Activated CD4-positive, alpha-beta T cell treated with anti-CD3 and anti-CD28 coated beads, Interleukin-2, Interleukin-6, amounts not matched to agents 100 ng/mL and 50 ng/mL, durations not matched to agents 16 hours and 8 hours (primary cell): ENCODE data around the gene GSG1L.
A peak's percentile ranks its signal among the peaks of the same experiment; 100 is the strongest.
"Not testable (repeated sequence)": the region's sequence is repeated elsewhere in the genome, so short reads cannot be mapped to it uniquely, and the experiment has no call there.

Experiments used
- DNase-seq: peaks from one replicate; pipeline ENCODE4 v3.0.0-alpha.2; 2020

GSG1L gene

GRCh38 chr16:27883576-27883975 lies 179.9 kb downstream of the GSG1L start:
- no peak for DNase-seq

GRCh38 chr16:27880287-27880686 lies 183.2 kb downstream of the GSG1L start:
- DNase-seq, result no peak

GRCh38 chr16:27879601-27880247 lies 183.8 kb downstream of the GSG1L start:
- no peak for DNase-seq

GRCh38 chr16:27872627-27873026 lies 190.9 kb downstream of the GSG1L start:
- not testable (repeated sequence) for DNase-seq

- DNase-seq, result no peak
Measured at GRCh38 chr16:27870116-27870798, 193.3 kb downstream of the GSG1L start.

GRCh38 chr16:27869411-27869810 lies 194.1 kb downstream of the GSG1L start:
- DNase-seq, result no peak

GRCh38 chr16:27868180-27868579 lies 195.3 kb downstream of the GSG1L start:
- DNase-seq, result no peak

GRCh38 chr16:27867122-27868110 lies 196.1 kb downstream of the GSG1L start:
- peak; percentile 90 for DNase-seq

- DNase-seq, result no peak
Measured at GRCh38 chr16:27863377-27863776, 200.1 kb downstream of the GSG1L start.

- no peak for DNase-seq
Measured at GRCh38 chr16:27862953-27863352, 200.6 kb downstream of the GSG1L start.

GRCh38 chr16:27860091-27860490 lies 203.4 kb downstream of the GSG1L start:
- DNase-seq, result no peak

- DNase-seq, result no peak
Measured at GRCh38 chr16:27859020-27859419, 204.5 kb downstream of the GSG1L start.

GRCh38 chr16:27853651-27854050 lies 209.9 kb downstream of the GSG1L start:
- DNase-seq, result no peak

GRCh38 chr16:27853101-27853500 lies 210.4 kb downstream of the GSG1L start:
- no peak for DNase-seq

- DNase-seq, result no peak
Measured at GRCh38 chr16:27852681-27853080, 210.8 kb downstream of the GSG1L start.

- no peak for DNase-seq
Measured at GRCh38 chr16:27852116-27852515, 211.4 kb downstream of the GSG1L start.

GRCh38 chr16:27851586-27851985 lies 211.9 kb downstream of the GSG1L start:
- DNase-seq, result no peak

GRCh38 chr16:27849621-27850020 lies 213.9 kb downstream of the GSG1L start:
- no peak for DNase-seq

- no peak for DNase-seq
Measured at GRCh38 chr16:27847030-27847550, 216.4 kb downstream of the GSG1L start.

- no peak for DNase-seq
Measured at GRCh38 chr16:27844826-27845225, 218.7 kb downstream of the GSG1L start.

GRCh38 chr16:27843800-27844199 lies 219.7 kb downstream of the GSG1L start:
- DNase-seq, result no peak

GRCh38 chr16:27841911-27842310 lies 221.6 kb downstream of the GSG1L start:
- no peak for DNase-seq
